ENCODE results near the gene ZBTB42. TPM values are rescaled to one million over a fixed set of nuclear protein-coding genes. Genes with fewer than 3 reads are reported as not detected.

The ZBTB42 gene
- total and polyA plus RNA-seq, 3 donors from 2014 or later: 6.1 to 8.4 (median 7.1) TPM

DNA sequence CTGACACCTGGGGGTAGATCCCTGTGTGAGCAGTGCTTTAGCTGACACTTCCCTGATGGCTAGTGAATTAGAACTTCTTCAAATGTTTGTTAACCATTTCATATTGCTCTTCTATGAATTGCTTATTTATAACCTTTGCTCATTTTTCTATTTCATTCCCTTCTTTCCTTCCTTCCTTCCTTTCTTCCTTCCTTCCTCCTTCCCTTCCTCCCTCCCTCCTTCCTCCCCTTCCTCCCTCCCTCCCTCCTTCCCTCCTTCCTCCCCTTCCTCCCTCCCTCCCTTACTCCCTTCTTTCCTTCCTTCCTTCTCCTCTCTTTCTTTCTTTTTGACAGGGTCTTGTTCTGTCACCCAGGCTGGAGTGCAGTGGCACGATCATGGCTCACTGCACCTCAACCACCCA lies 40.8 kb downstream of the ZBTB42 start:
- intact Hi-C loops (cut with DNase I; ENCODE audit: low total_unique reads): no loop called here
- H3K27me3 ChIP-seq: no peaks in the 10 kb centered on the region
- no peak overlapping the region for H3K27ac ChIP-seq
- no peaks in the 10 kb centered on the region for H3K36me3 ChIP-seq (ENCODE audit: low read depth, missing control alignments)
- no peak for TF ChIP-seq POLR2A (IDR thresholded peaks at IDR 0.05)
- TF ChIP-seq, protein P1, sequence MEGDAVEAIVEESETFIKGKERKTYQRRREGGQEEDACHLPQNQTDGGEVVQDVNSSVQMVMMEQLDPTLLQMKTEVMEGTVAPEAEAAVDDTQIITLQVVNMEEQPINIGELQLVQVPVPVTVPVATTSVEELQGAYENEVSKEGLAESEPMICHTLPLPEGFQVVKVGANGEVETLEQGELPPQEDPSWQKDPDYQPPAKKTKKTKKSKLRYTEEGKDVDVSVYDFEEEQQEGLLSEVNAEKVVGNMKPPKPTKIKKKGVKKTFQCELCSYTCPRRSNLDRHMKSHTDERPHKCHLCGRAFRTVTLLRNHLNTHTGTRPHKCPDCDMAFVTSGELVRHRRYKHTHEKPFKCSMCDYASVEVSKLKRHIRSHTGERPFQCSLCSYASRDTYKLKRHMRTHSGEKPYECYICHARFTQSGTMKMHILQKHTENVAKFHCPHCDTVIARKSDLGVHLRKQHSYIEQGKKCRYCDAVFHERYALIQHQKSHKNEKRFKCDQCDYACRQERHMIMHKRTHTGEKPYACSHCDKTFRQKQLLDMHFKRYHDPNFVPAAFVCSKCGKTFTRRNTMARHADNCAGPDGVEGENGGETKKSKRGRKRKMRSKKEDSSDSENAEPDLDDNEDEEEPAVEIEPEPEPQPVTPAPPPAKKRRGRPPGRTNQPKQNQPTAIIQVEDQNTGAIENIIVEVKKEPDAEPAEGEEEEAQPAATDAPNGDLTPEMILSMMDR (IDR thresholded peaks at IDR 0.05): no peak
- H3K4me1 ChIP-seq: peaks cover 10% of the 10 kb centered on the region
- no peaks in the 10 kb centered on the region for H3K9me3 ChIP-seq
- DNase-seq: no peak
- 93 to 96% methylated on average over 1 of the region's 1 CpG for WGBS, 2 donors
- no peak overlapping the region for H3K4me3 ChIP-seq

DNA sequence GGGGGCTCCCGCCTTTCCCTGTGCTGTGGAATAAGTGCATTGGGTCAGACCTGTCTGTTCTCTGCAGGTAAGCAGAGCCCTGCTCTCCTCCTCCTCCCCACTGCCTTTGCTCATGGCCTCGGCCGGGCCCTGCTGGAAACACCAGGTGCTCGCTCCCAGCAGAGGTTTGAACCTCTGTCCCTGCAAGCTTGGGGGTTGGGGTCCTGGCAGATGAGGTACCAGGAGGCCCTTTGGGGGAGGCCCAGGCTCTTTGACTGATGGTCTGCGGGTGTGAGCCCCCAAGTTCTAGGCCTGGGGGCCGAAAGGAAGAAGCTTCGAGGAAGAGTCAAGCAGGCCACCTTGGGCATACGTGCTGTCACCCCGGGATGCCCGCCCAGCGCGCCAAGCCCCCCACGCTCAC lies 42.1 kb downstream of the ZBTB42 start:
- no peak for DNase-seq
- Histone ChIP-seq H3K4me3 (peak overlapping the region in 1 of 2 donors; percentile 42), H3K27me3 (no peaks in the 10 kb centered on the region), H3K9me3 (no peaks in the 10 kb centered on the region), H3K36me3 (ENCODE audit: low read depth, missing control alignments) (no peaks in the 10 kb centered on the region), H3K27ac (no peak overlapping the region), H3K4me1 (peaks cover 10% of the 10 kb centered on the region)
- TF ChIP-seq, protein P1 (IDR thresholded peaks at IDR 0.05): no peak
- no peak for TF ChIP-seq POLR2A (IDR thresholded peaks at IDR 0.05)
- WGBS, 2 donors: 28 to 33% methylated on average over 6 to 13 of the region's 13 CpGs
- intact Hi-C loops (cut with DNase I; ENCODE audit: low total_unique reads): no loop called here

DNA sequence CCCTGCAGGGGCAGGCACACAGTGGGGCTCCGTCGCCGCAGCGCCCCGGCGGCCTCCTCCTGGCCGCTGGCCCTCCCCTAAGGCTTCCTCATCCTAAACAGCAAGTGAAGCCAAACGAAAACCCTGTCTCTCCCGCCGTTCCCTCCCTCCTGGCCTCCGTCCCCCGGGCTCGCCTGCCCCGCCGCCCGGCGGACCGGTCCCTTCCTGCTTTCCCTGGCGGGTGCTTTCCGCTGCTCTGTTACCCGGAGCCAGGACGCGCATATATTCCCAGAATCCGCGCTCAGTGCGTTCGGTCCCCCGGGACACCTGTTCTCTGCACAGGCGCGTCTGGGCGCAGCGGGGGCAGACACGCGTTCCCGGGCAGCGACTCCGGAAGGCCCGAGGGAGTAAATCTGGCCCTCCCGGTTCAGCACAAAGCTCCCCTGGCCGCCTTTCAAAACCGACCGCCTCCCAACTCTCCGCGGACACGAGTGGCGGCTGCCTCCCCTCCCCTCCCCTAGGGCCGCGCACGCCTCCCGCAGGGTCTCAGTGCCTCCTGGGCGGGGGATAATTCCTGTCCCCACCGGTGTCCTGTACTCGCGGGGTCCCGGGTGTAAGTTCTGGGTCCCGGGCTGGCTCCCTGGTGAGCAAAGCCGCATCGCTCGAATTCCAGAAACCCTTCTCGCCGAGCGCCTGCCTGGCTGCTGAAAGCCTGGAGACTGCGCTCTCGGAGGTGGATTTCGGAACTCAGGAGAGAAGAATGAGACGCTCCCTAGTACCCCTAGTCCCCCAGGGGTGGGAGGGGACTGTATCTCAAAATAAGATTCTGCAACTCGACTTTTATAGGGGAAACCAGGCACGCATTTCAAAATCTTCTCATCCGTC lies 42.8 kb downstream of the ZBTB42 start:
- TF ChIP-seq, protein P1 (IDR thresholded peaks at IDR 0.05): no peak
- no peak for TF ChIP-seq POLR2A (IDR thresholded peaks at IDR 0.05)
- H3K4me3 ChIP-seq: peak overlapping the region; percentile 29 to 42
- no peaks in the 10 kb centered on the region for H3K27me3 ChIP-seq
- H3K27ac ChIP-seq: no peak overlapping the region
- no peaks in the 10 kb centered on the region for H3K9me3 ChIP-seq
- H3K4me1 ChIP-seq: peaks cover 10% of the 10 kb centered on the region
- intact Hi-C loops (cut with DNase I; ENCODE audit: low total_unique reads): no loop called here
- H3K36me3 ChIP-seq (ENCODE audit: low read depth, missing control alignments): no peaks in the 10 kb centered on the region
- 0% methylated on average over 53 to 69 of the region's 69 CpGs for WGBS, 2 donors
- DNase-seq: peak; percentile 44

DNA sequence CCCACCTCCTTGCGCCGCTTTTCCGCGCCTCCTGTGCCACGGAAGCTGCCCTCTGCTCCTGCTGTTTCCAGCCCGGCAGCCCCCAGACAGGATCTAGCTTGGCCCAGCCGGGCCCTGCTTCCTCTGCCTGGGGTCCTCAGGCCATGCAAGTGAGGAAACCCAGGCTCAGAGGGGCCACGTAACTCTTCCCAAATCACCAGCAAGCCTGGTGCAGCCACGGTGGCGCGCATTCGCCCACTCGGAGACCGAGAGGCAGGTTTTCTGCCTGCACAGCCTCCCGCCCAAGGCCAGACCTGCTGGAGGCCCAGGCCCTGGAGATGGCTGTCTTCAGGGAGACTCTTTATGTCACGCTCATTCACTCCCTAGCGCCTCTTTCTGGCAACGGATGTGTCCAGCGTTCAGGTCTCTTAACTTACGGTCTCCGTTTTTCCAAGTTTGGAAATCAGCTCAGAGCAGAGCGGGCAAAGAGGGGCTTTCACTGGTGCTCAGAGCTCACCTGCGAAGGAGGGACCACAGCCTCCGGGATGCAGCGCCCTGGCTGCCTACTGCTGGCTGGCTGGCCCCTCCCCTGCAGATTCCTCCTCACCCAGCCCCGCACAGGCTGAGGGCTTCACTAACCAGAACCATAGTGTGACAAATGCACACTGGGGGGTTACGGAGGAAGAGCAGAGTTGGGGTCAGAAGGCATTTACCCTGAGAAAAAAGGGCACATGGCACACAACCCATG lies 43.6 kb downstream of the ZBTB42 start:
- intact Hi-C loops (cut with DNase I; ENCODE audit: low total_unique reads): no loop called here
- H3K4me1 ChIP-seq: peaks cover 10% of the 10 kb centered on the region
- no peak for TF ChIP-seq POLR2A (IDR thresholded peaks at IDR 0.05)
- TF ChIP-seq, protein P1 (IDR thresholded peaks at IDR 0.05): no peak
- no peak overlapping the region for H3K27ac ChIP-seq
- 6 to 7% methylated on average over 16 to 27 of the region's 27 CpGs for WGBS, 2 donors
- no peaks in the 10 kb centered on the region for H3K36me3 ChIP-seq (ENCODE audit: low read depth, missing control alignments)
- H3K4me3 ChIP-seq: peak overlapping the region; percentile 29 to 42
- no peaks in the 10 kb centered on the region for H3K27me3 ChIP-seq
- H3K9me3 ChIP-seq: no peaks in the 10 kb centered on the region
- peak; percentile 50 for DNase-seq
